Neural crest cell (in vitro differentiated cells): ENCODE results near the gene VSIG10. TPM values are rescaled to one million over a fixed set of nuclear protein-coding genes. Genes with fewer than 3 reads are reported as not detected.
A peak's percentile ranks its signal among the peaks of the same experiment; 100 is the strongest.

Experiments
- DNase-seq: peaks from one replicate; pipeline ENCODE4 v3.0.0; 2021; ENCODE audit warnings: low read depth, mixed read lengths, low spot score
- H3K27ac Mint-ChIP-seq: one replicate; pipeline ENCODE4 v1.8.0; 2021; ENCODE audit warnings: mild to moderate bottlenecking, mixed read lengths; ENCODE audit not compliant: unreplicated experiment
- H3K27me3 Mint-ChIP-seq: 2 replicates; pipeline ENCODE4 v1.8.0; 2021; ENCODE audit warnings: low read depth, mild to moderate bottlenecking, mixed read lengths
- H3K36me3 Mint-ChIP-seq: 2 replicates; pipeline ENCODE4 v1.8.0; 2021; ENCODE audit warnings: low read depth, mild to moderate bottlenecking, mixed read lengths
- H3K4me1 Mint-ChIP-seq: 2 replicates; pipeline ENCODE4 v1.8.0; 2021; ENCODE audit warnings: mixed read lengths
- H3K4me3 Mint-ChIP-seq: one replicate; pipeline ENCODE4 v1.8.0; 2021; ENCODE audit warnings: mild to moderate bottlenecking, mixed read lengths
- H3K9me3 Mint-ChIP-seq: 2 replicates; pipeline ENCODE4 v1.8.0; 2021; ENCODE audit warnings: mixed read lengths
- total RNA-seq: library from RNA; stranded (reverse); gene quantifications from 2 replicates; pipeline ENCODE4 v1.2.1, GENCODE V29; 2021
- TF ChIP-seq, protein P1 (sequence below): fragments of 200-600 bp; sonication (generic); conservative IDR thresholded peaks from 2 replicates; pipeline ENCODE4 v1.5.0; 2021; ENCODE audit warnings: antibody characterized with exemption, mild to moderate bottlenecking

The VSIG10 gene
- total RNA-seq, 1 donor from 2014 or later = 26.8 TPM

DNA sequence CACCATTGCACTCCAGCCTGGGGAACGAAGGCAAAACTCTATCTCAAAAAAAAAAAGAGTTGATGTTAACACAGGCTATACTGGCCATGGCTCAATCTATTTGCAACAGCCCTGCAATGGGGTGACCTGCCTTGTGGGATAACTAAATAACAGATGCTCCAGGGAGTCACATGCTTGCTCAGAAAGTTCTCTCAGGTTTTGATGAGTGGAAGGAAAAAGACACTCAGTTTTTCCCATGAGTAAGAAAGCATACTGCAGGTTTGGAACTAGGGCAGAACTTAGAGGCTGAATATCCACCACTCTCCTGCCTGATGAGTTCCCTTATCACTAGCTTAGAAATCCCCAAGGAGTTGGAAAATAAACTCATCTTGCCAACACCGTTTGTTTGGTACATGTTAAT, 59.7 kb downstream of the VSIG10 start:
- H3K4me1 Mint-ChIP-seq = no peaks in the 10 kb centered on the region
- H3K36me3 Mint-ChIP-seq = peaks cover 27% of the 10 kb centered on the region
- no peaks in the 10 kb centered on the region for H3K27me3 Mint-ChIP-seq
- no peak overlapping the region for H3K4me3 Mint-ChIP-seq
- H3K27ac Mint-ChIP-seq = no peak overlapping the region
- TF ChIP-seq, protein P1, sequence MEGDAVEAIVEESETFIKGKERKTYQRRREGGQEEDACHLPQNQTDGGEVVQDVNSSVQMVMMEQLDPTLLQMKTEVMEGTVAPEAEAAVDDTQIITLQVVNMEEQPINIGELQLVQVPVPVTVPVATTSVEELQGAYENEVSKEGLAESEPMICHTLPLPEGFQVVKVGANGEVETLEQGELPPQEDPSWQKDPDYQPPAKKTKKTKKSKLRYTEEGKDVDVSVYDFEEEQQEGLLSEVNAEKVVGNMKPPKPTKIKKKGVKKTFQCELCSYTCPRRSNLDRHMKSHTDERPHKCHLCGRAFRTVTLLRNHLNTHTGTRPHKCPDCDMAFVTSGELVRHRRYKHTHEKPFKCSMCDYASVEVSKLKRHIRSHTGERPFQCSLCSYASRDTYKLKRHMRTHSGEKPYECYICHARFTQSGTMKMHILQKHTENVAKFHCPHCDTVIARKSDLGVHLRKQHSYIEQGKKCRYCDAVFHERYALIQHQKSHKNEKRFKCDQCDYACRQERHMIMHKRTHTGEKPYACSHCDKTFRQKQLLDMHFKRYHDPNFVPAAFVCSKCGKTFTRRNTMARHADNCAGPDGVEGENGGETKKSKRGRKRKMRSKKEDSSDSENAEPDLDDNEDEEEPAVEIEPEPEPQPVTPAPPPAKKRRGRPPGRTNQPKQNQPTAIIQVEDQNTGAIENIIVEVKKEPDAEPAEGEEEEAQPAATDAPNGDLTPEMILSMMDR = no peak
- no peaks in the 10 kb centered on the region for H3K9me3 Mint-ChIP-seq
- no peak for DNase-seq

DNA sequence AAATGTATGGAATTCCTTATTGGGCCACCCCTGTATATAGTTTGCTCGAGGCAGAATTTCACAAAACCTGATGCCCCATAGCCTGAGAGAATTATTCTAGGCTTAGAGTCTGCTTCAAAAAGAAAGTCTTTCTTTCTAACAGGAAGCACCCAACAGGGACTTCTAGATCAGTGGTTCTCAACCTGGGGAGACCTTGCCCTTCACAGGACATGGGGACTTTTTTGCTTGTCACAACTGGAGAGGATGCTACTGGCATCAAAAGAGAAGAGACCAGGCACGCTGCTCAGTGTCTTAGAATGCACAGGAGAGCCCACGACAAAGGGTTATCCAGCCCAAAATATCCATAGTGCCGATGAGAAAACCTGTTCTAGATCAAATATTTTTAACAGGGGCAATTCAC, 61.7 kb downstream of the VSIG10 start:
- Mint-ChIP-seq H3K4me3 (no peak overlapping the region), H3K9me3 (no peaks in the 10 kb centered on the region), H3K27ac (no peak overlapping the region), H3K36me3 (peaks cover 27% of the 10 kb centered on the region), H3K4me1 (no peaks in the 10 kb centered on the region), H3K27me3 (no peaks in the 10 kb centered on the region)
- DNase-seq = no peak
- TF ChIP-seq, protein P1 = no peak

DNA sequence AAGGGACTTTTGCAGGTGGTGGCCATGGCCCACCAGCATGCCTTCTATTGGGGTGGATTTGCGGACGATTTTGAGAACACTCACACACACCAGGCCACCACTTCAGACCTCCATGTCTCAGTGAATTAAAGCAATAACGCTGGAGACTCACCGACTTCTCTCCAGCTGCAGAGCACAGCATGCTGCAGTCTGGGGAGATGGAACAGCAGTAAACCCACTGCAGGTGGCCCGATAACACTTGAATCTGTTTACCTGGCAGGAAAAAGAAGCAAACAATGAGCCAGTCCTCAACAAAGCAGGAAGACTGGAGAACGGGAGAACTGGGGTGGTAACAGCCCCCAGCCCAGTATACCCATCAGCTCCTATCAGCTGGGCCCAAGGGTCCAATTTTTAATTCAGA, 65.7 kb downstream of the VSIG10 start:
- H3K27me3 Mint-ChIP-seq = no peaks in the 10 kb centered on the region
- no peak overlapping the region for H3K27ac Mint-ChIP-seq
- TF ChIP-seq, protein P1 = no peak
- H3K4me3 Mint-ChIP-seq = no peak overlapping the region
- H3K36me3 Mint-ChIP-seq = peaks cover 28% of the 10 kb centered on the region
- DNase-seq = no peak
- no peaks in the 10 kb centered on the region for H3K9me3 Mint-ChIP-seq
- peaks cover 5% of the 10 kb centered on the region for H3K4me1 Mint-ChIP-seq

DNA sequence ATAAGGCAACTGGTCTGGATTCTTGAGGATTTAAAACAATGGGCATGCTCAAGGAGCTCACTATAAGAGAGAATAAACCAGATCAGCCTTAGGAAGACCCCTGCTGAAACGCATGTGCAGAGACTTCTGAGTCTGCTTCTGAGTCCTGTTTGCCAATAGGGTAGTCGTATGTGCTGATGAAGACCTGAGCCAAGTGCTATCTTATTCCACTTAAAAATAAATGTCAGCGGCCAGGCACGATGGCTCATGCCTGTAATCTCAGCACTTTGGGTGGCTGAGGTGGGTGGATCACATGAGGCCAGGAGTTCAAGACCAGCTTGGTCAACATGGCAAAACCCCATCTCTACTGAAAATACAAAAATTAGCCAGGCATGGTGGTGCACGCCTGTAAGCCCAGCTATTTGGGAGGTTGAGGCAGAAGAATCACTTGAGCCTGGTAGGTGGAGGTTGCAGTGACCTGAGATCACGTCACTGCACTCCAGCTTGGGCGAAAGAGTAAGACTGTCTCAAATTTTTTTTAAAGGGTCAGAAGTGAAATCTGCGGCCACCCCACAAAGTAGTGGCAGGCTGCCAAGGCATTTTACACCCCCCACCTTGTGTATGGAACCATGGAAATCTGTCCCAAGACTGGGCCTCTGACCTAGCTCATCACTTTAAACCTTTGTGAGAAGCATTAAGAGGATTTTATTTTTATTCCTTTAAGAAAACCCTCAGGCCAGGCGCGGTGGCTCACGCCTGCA, 67.0 kb downstream of the VSIG10 start:
- Mint-ChIP-seq H3K4me3 (no peak overlapping the region), H3K9me3 (no peaks in the 10 kb centered on the region), H3K4me1 (peaks cover 5% of the 10 kb centered on the region), H3K27me3 (no peaks in the 10 kb centered on the region), H3K36me3 (peaks cover 26% of the 10 kb centered on the region), H3K27ac (no peak overlapping the region)
- no peak for DNase-seq
- TF ChIP-seq, protein P1 = no peak

DNA sequence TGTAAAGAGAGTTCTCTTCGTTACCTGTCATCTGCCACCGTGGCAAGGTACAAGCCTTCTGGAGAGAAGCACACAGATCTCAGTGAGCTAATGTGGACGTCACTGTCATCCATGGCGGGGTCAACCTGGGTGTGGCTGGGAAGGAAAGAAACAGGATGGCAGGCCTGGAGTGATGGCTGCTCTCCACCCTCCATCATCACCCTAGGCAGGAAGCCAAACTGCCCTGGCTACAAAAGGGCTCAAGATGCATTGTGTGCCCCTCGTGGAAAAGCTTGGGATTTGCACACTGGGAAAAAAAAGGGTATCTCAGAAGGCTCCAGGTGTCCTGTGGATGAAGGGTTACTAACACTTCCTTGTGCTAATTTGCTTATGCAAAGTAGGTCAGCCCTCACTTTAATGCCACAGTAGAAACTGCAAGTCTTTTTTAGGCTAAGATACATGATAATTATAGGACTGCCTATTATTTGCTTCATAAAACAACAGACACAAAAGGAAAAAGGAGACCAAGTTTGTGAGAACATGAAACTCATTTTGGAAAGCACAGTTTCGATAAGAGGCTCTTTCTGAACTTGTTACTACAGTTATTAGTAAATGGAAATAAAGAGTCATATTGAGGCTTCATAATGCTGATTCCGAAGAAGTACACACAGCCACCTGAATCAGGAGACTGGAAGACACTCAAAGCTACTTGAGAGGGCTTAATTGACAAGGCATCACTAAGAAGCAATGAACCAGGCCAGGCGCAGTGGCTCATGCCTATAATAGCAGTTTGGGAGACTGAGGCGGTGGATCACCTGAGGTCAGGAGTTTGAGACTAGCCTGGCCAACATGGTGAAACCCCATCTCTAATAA, 68.4 kb downstream of the VSIG10 start:
- Mint-ChIP-seq H3K27me3 (no peaks in the 10 kb centered on the region), H3K4me1 (peaks cover 5% of the 10 kb centered on the region), H3K36me3 (peaks cover 21% of the 10 kb centered on the region), H3K4me3 (no peak overlapping the region), H3K27ac (peak overlapping the region; percentile 15), H3K9me3 (no peaks in the 10 kb centered on the region)
- TF ChIP-seq, protein P1 = no peak
- DNase-seq = no peak
